ENCODE data around the gene SLC17A4. TPM values are rescaled to one million over a fixed set of nuclear protein-coding genes. Genes with fewer than 3 reads are reported as not detected.

The SLC17A4 gene
- total RNA-seq, 1 experiment from 2014 or later, result not detected

DNA sequence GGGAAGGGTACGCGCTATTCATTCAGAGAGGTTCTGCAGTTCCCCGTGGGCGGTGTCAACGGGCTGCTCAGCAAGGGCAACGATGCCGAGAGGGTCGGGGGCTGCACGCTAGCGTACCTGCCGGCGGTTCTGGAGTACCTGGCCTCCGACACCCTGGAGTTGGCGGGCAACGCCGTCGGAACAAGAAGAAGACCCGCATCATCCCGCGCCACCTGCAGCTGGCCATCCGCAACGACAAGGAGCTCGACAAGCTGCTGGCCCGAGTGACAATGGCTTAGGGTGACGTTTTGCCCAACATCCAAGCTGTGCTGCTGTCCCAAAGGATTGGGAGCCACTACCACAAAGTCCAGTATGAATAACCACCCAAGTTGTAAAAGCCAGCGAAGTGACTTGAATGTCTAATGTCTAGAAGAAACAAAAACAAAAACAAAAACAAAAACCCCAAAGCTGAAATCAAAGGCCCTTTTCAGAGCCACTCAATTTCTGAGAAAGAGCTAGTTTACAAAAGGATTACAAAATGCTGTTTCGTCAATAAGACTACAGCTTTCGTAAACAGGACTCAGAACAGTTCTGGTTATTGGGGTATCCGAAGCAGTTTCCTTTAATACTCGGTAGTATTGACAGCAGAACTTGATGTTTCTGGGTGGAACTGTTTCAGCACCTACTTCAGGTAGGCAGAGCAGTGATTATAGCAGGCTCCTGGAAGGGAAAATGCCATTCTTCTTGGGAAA lies 21.9 kb upstream of the SLC17A4 start:
- Histone ChIP-seq H3K4me1 (ENCODE audit: insufficient read depth, low read length, poor library complexity, severe bottlenecking) (no peaks in the 10 kb centered on the region), H3K36me3 (ENCODE audit: insufficient read depth, low read length, poor library complexity, severe bottlenecking) (no peaks in the 10 kb centered on the region), H3K27me3 (replicated peaks; ENCODE audit: insufficient read depth, low read depth, low read length, poor library complexity) (peaks cover 14% of the 10 kb centered on the region), H3K9me3 (ENCODE audit: low read depth, low read length, poor library complexity, severe bottlenecking) (peaks cover 8% of the 10 kb centered on the region), H3K4me3 (ENCODE audit: low read depth, low read length, poor library complexity, severe bottlenecking) (no peak overlapping the region), H3K27ac (ENCODE audit: low read depth, low read length, poor library complexity, severe bottlenecking) (no peak overlapping the region)
- ChIA-PET POLR2A (ENCODE audit: low non-redundant PET) (no interaction called here), CTCF (no interaction called here)
- no TSS peak for BruUV-seq (replicated peaks)
- DNase-seq (ENCODE audit: low spot score), result no peak
- intact Hi-C loops (cut with micrococcal nuclease; ENCODE audit: unreplicated experiment), result no loop called here
- TF ChIP-seq CTCF (conservative IDR thresholded peaks at IDR 0.05; ENCODE audit: low read depth, low read length) (no peak), EZH2 (IDR thresholded peaks at IDR 0.05; ENCODE audit: borderline replicate concordance, low read depth, low read length, poor library complexity, severe bottlenecking) (no peak)

DNA sequence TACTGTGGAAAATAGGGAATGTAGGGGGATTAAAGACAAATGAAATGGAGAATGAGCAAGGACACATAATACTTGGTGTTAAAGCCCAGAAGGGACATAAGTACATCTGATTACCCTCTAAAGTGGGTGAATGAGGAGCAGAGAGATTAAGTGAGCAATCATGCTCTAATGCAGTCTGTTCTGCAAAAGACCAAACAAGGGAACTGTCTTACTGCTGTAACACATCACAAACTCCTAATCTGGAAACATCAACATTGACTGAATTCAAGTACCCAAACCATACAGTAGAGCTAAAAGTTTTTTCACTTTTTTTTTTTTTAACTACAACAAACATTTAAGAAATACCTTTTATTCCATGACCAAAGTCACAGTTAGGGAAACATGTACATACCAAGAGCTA lies 19.3 kb upstream of the SLC17A4 start:
- TF ChIP-seq EZH2 (IDR thresholded peaks at IDR 0.05; ENCODE audit: borderline replicate concordance, low read depth, low read length, poor library complexity, severe bottlenecking) (no peak), CTCF (conservative IDR thresholded peaks at IDR 0.05; ENCODE audit: low read depth, low read length) (no peak)
- H3K9me3 ChIP-seq (ENCODE audit: low read depth, low read length, poor library complexity, severe bottlenecking), result peaks cover 8% of the 10 kb centered on the region
- no peak overlapping the region for H3K27ac ChIP-seq (ENCODE audit: low read depth, low read length, poor library complexity, severe bottlenecking)
- intact Hi-C loops (cut with micrococcal nuclease; ENCODE audit: unreplicated experiment), result no loop called here
- ChIA-PET POLR2A (ENCODE audit: low non-redundant PET) (no interaction called here), CTCF (interaction anchor here (0.6 kb wide), 1 partner anchor 11 kb away, joined by 3 read pairs; no protein-coding TSS in a partner anchor)
- no peak for DNase-seq (ENCODE audit: low spot score)
- H3K4me1 ChIP-seq (ENCODE audit: insufficient read depth, low read length, poor library complexity, severe bottlenecking), result no peaks in the 10 kb centered on the region
- no peaks in the 10 kb centered on the region for H3K36me3 ChIP-seq (ENCODE audit: insufficient read depth, low read length, poor library complexity, severe bottlenecking)
- BruUV-seq (replicated peaks), result no TSS peak
- H3K4me3 ChIP-seq (ENCODE audit: low read depth, low read length, poor library complexity, severe bottlenecking), result no peak overlapping the region
- peaks cover 14% of the 10 kb centered on the region for H3K27me3 ChIP-seq (replicated peaks; ENCODE audit: insufficient read depth, low read depth, low read length, poor library complexity)

DNA sequence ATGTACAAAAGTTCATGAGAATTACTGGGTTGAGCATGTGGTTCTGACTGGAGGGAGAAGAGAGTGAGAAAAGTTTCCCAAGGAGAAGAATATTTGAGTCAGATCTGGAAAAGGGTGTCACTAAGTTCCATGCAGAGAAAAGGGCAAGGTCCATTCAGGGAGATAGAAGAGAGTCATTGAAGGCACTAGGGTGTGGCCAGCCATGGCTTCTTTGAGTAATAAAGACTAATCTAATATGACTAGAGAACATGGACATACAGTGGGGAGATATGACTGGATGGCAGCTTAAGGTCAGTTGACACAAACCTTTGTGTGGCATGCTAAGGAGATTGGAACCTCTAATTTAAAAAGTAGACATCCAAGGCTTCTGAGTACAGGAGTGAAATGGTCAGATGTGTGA lies 10.7 kb upstream of the SLC17A4 start:
- H3K36me3 ChIP-seq (ENCODE audit: insufficient read depth, low read length, poor library complexity, severe bottlenecking), result no peaks in the 10 kb centered on the region
- intact Hi-C loops (cut with micrococcal nuclease; ENCODE audit: unreplicated experiment), result no loop called here
- BruUV-seq (replicated peaks), result no TSS peak
- H3K4me3 ChIP-seq (ENCODE audit: low read depth, low read length, poor library complexity, severe bottlenecking), result no peak overlapping the region
- DNase-seq (ENCODE audit: low spot score), result no peak
- POLR2A ChIA-PET (ENCODE audit: low non-redundant PET), result no interaction called here
- CTCF ChIA-PET, result no interaction called here
- no peak overlapping the region for H3K27ac ChIP-seq (ENCODE audit: low read depth, low read length, poor library complexity, severe bottlenecking)
- no peaks in the 10 kb centered on the region for H3K4me1 ChIP-seq (ENCODE audit: insufficient read depth, low read length, poor library complexity, severe bottlenecking)
- no peaks in the 10 kb centered on the region for H3K27me3 ChIP-seq (replicated peaks; ENCODE audit: insufficient read depth, low read depth, low read length, poor library complexity)
- no peak for TF ChIP-seq CTCF (conservative IDR thresholded peaks at IDR 0.05; ENCODE audit: low read depth, low read length)
- TF ChIP-seq EZH2 (IDR thresholded peaks at IDR 0.05; ENCODE audit: borderline replicate concordance, low read depth, low read length, poor library complexity, severe bottlenecking), result no peak
- H3K9me3 ChIP-seq (ENCODE audit: low read depth, low read length, poor library complexity, severe bottlenecking), result no peaks in the 10 kb centered on the region
